BLaER1 treated with 17β-estradiol and CSF1 and Interleukin-3, amounts not matched to agents 10 nM and 100 nM (cell line): ENCODE results near the gene FBXL17.

ENCODE experiments used
- H3K27ac ChIP-seq, 11 experiments: shearing (Covaris generic); formaldehyde crosslinking; 2 replicates each; pipeline ENCODE4 v1.8.1; 2022
- H3K27me3 ChIP-seq, 11 experiments: shearing (Covaris generic); formaldehyde crosslinking; 2 replicates each; pipeline ENCODE4 v1.8.1; 2022
- H3K36me3 ChIP-seq, 11 experiments: shearing (Covaris generic); formaldehyde crosslinking; 2 replicates each; pipeline ENCODE4 v1.8.1; 2022
- H3K4me1 ChIP-seq, 10 experiments: shearing (Covaris generic); formaldehyde crosslinking; 2 replicates each; pipeline ENCODE4 v1.8.1; 2022
- H3K4me2 ChIP-seq, 11 experiments: shearing (Covaris generic); formaldehyde crosslinking; 2 replicates each; pipeline ENCODE4 v1.8.1; 2022
- H3K4me3 ChIP-seq, 10 experiments: shearing (Covaris generic); formaldehyde crosslinking; 2 replicates each; pipeline ENCODE4 v1.8.1; 2022
- H3K9ac ChIP-seq, 11 experiments: shearing (Covaris generic); formaldehyde crosslinking; 2 replicates each; pipeline ENCODE4 v1.8.1; 2022
- H3K9me3 ChIP-seq, 11 experiments: shearing (Covaris generic); formaldehyde crosslinking; replicated peaks in 1 of 11; 2 replicates each; pipeline ENCODE4 v1.8.1; 2022
- H4K20me1 ChIP-seq, 11 experiments: shearing (Covaris generic); formaldehyde crosslinking; 2 replicates each; pipeline ENCODE4 v1.8.1; 2022
- Cebpa-rat ChIP-seq, 11 experiments: shearing (Covaris generic); IDR thresholded peaks; 2 replicates each; pipeline ENCODE4 v1.8.1; 2022

The FBXL17 gene

GRCh38 chr5:108271127-108271526 is 110.8 kb downstream of the FBXL17 start:
- H3K4me1 ChIP-seq = no peaks in the 10 kb centered on the region
- no peaks in the 10 kb centered on the region for H3K36me3 ChIP-seq
- TF ChIP-seq Cebpa-rat (IDR thresholded peaks at IDR 0.05) = no peak
- no peak overlapping the region for H3K4me3 ChIP-seq
- no peak overlapping the region for H3K27ac ChIP-seq
- no peak overlapping the region for H3K4me2 ChIP-seq
- H3K9ac ChIP-seq = no peak overlapping the region
- H3K9me3 ChIP-seq = no peaks in the 10 kb centered on the region
- no peaks in the 10 kb centered on the region for H4K20me1 ChIP-seq
- H3K27me3 ChIP-seq = no peaks in the 10 kb centered on the region

GRCh38 chr5:108266242-108266641 is 115.7 kb downstream of the FBXL17 start:
- Histone ChIP-seq H4K20me1 (no peaks in the 10 kb centered on the region), H3K9ac (no peak overlapping the region), H3K4me1 (no peaks in the 10 kb centered on the region), H3K9me3 (no peaks in the 10 kb centered on the region), H3K27ac (no peak overlapping the region), H3K27me3 (no peaks in the 10 kb centered on the region), H3K4me2 (no peak overlapping the region), H3K36me3 (no peaks in the 10 kb centered on the region), H3K4me3 (no peak overlapping the region)
- TF ChIP-seq Cebpa-rat (IDR thresholded peaks at IDR 0.05) = no peak

- TF ChIP-seq Cebpa-rat (IDR thresholded peaks at IDR 0.05) = no peak
- Histone ChIP-seq H3K4me2 (no peak overlapping the region), H3K9me3 (no peaks in the 10 kb centered on the region), H4K20me1 (peaks cover 0 to 5% (median 0%) of the 10 kb centered on the region in 11 experiments; a peak in 1 of 22 replicates), H3K27me3 (no peaks in the 10 kb centered on the region), H3K4me1 (no peaks in the 10 kb centered on the region), H3K4me3 (no peak overlapping the region), H3K36me3 (no peaks in the 10 kb centered on the region), H3K27ac (no peak overlapping the region), H3K9ac (no peak overlapping the region)
Observed at GRCh38 chr5:108264533-108264932, 117.4 kb downstream of the FBXL17 start.

GRCh38 chr5:108263338-108263737 is 118.6 kb downstream of the FBXL17 start:
- TF ChIP-seq Cebpa-rat (IDR thresholded peaks at IDR 0.05) = no peak
- Histone ChIP-seq H3K4me3 (no peak overlapping the region), H3K9me3 (no peaks in the 10 kb centered on the region), H3K9ac (no peak overlapping the region), H3K4me2 (no peak overlapping the region), H3K4me1 (no peaks in the 10 kb centered on the region), H4K20me1 (peaks cover 0 to 5% (median 0%) of the 10 kb centered on the region in 11 experiments; a peak in 1 of 22 replicates), H3K27me3 (no peaks in the 10 kb centered on the region), H3K36me3 (no peaks in the 10 kb centered on the region), H3K27ac (no peak overlapping the region)

- H3K36me3 ChIP-seq = no peaks in the 10 kb centered on the region
- H3K4me1 ChIP-seq = no peaks in the 10 kb centered on the region
- no peak overlapping the region for H3K27ac ChIP-seq
- H4K20me1 ChIP-seq = peaks cover 0 to 5% (median 0%) of the 10 kb centered on the region in 11 experiments; a peak in 1 of 22 replicates
- H3K4me3 ChIP-seq = 0 out of 20 replicates have a peak overlapping the region, but pooled peaks of 1 of the 10 experiments have one; percentile 39
- no peak overlapping the region for H3K4me2 ChIP-seq
- H3K9ac ChIP-seq = no peak overlapping the region
- H3K9me3 ChIP-seq = no peaks in the 10 kb centered on the region
- TF ChIP-seq Cebpa-rat (IDR thresholded peaks at IDR 0.05) = no peak
- no peaks in the 10 kb centered on the region for H3K27me3 ChIP-seq
Observed at GRCh38 chr5:108260858-108261170, 121.1 kb downstream of the FBXL17 start.

- TF ChIP-seq Cebpa-rat (IDR thresholded peaks at IDR 0.05) = no peak
- no peaks in the 10 kb centered on the region for H3K9me3 ChIP-seq
- H3K4me3 ChIP-seq = peak overlapping the region in 4 of 10 experiments; percentile 34 to 40 (median 38); a peak in 4 of 20 replicates
- H3K4me2 ChIP-seq = peak overlapping the region in 9 of 11 experiments; percentile 14 to 55 (median 34); a peak in 8 of 22 replicates
- H4K20me1 ChIP-seq = peaks cover 0 to 5% (median 0%) of the 10 kb centered on the region in 11 experiments; a peak in 1 of 22 replicates
- H3K27me3 ChIP-seq = no peaks in the 10 kb centered on the region
- H3K36me3 ChIP-seq = no peaks in the 10 kb centered on the region
- no peak overlapping the region for H3K27ac ChIP-seq
- H3K9ac ChIP-seq = peak overlapping the region in 6 of 11 experiments; percentile 7 to 62 (median 46); a peak in 6 of 22 replicates
- H3K4me1 ChIP-seq = no peaks in the 10 kb centered on the region
Observed at GRCh38 chr5:108260117-108260857, 121.6 kb downstream of the FBXL17 start.

GRCh38 chr5:108259306-108259705 is 122.6 kb downstream of the FBXL17 start:
- Histone ChIP-seq H3K4me1 (no peaks in the 10 kb centered on the region), H3K4me2 (no peak overlapping the region), H3K27ac (no peak overlapping the region)

GRCh38 chr5:108257996-108258395 is 123.9 kb downstream of the FBXL17 start:
- no peak overlapping the region for H3K4me3 ChIP-seq
- H3K9ac ChIP-seq = no peak overlapping the region
- H3K9me3 ChIP-seq = no peaks in the 10 kb centered on the region
- TF ChIP-seq Cebpa-rat (IDR thresholded peaks at IDR 0.05) = no peak
- H3K36me3 ChIP-seq = no peaks in the 10 kb centered on the region
- H4K20me1 ChIP-seq = peaks cover 0 to 5% (median 0%) of the 10 kb centered on the region in 11 experiments; a peak in 1 of 22 replicates
- H3K4me1 ChIP-seq = no peaks in the 10 kb centered on the region
- no peak overlapping the region for H3K4me2 ChIP-seq
- H3K27ac ChIP-seq = no peak overlapping the region
- no peaks in the 10 kb centered on the region for H3K27me3 ChIP-seq

More at GRCh38 chr5:108259306-108259705, 122.6 kb downstream of the FBXL17 start:
- H3K9ac ChIP-seq = no peak overlapping the region
- H3K36me3 ChIP-seq = no peaks in the 10 kb centered on the region
- H3K9me3 ChIP-seq = no peaks in the 10 kb centered on the region
- no peak for TF ChIP-seq Cebpa-rat (IDR thresholded peaks at IDR 0.05)
- peaks cover 0 to 5% (median 0%) of the 10 kb centered on the region in 11 experiments; a peak in 1 of 22 replicates for H4K20me1 ChIP-seq
- H3K4me3 ChIP-seq = no peak overlapping the region
- H3K27me3 ChIP-seq = no peaks in the 10 kb centered on the region

- Histone ChIP-seq H3K4me2 (no peak overlapping the region), H4K20me1 (peaks cover 0 to 5% (median 0%) of the 10 kb centered on the region in 11 experiments; a peak in 1 of 22 replicates), H3K36me3 (no peaks in the 10 kb centered on the region), H3K4me1 (no peaks in the 10 kb centered on the region), H3K9ac (no peak overlapping the region), H3K27ac (no peak overlapping the region), H3K4me3 (no peak overlapping the region), H3K27me3 (no peaks in the 10 kb centered on the region), H3K9me3 (no peaks in the 10 kb centered on the region)
- no peak for TF ChIP-seq Cebpa-rat (IDR thresholded peaks at IDR 0.05)
Observed at GRCh38 chr5:108255468-108255867, 126.4 kb downstream of the FBXL17 start.

GRCh38 chr5:108251350-108251749 is 130.5 kb downstream of the FBXL17 start:
- Histone ChIP-seq H3K27ac (no peak overlapping the region), H3K9me3 (no peaks in the 10 kb centered on the region), H3K27me3 (no peaks in the 10 kb centered on the region), H3K4me2 (no peak overlapping the region), H3K4me1 (no peaks in the 10 kb centered on the region), H3K9ac (no peak overlapping the region), H3K36me3 (no peaks in the 10 kb centered on the region), H3K4me3 (no peak overlapping the region), H4K20me1 (no peaks in the 10 kb centered on the region)
- TF ChIP-seq Cebpa-rat (IDR thresholded peaks at IDR 0.05) = no peak
